GM23248 (cell line): Measurements from ENCODE around the gene LENG9.

ENCODE experiments used
- EZH2 ChIP-seq: fragments of 200-600 bp; sonication (generic); IDR thresholded peaks from 2 replicates; pipeline ENCODE4 v1.6.1; 2018; ENCODE audit warnings: antibody characterized with exemption, mild to moderate bottlenecking; ENCODE audit not compliant: insufficient read depth, poor library complexity, severe bottlenecking
- EZH2phosphoT487 ChIP-seq: fragments of 200-600 bp; sonication (generic); IDR thresholded peaks from 2 replicates; pipeline ENCODE4 v1.6.1; 2018; ENCODE audit warnings: antibody characterized with exemption, moderate library complexity, mild to moderate bottlenecking, low read depth; ENCODE audit not compliant: insufficient read depth

GRCh38 chr19:54463531-54464043 lies at the start of gene LENG9:
- no peak for TF ChIP-seq EZH2phosphoT487
- TF ChIP-seq EZH2 = no peak
